Fibroblast of gingiva (primary cell): Measurements from ENCODE around the gene ARCN1.
"Not testable (repeated sequence)": the region's sequence is repeated elsewhere in the genome, so short reads cannot be mapped to it uniquely, and the experiment has no call there.

ENCODE experiments used
- DNase-seq: peaks from one replicate; pipeline ENCODE4 v3.0.0-alpha.2; 2011; ENCODE audit warnings: low read depth

ARCN1 gene

GRCh38 chr11:118606157-118606843, 34.1 kb downstream of the ARCN1 start:
- no peak for DNase-seq

GRCh38 chr11:118606844-118607228, 34.6 kb downstream of the ARCN1 start:
- DNase-seq: no peak

- DNase-seq: peak; percentile 71
Observed at GRCh38 chr11:118607401-118608359, 35.5 kb downstream of the ARCN1 start, which contains the start of gene PHLDB1. Gene PHLDB1, plus strand, starts transcription at chr11:118607615. Its CDS starts 6,222 bp downstream, at chr11:118613837.

- DNase-seq: peak; percentile 88
Observed at GRCh38 chr11:118608360-118609227, 36.4 kb downstream of the ARCN1 start.

- DNase-seq: no peak
Observed at GRCh38 chr11:118609380-118610224, 37.4 kb downstream of the ARCN1 start.

- DNase-seq: no peak
Observed at GRCh38 chr11:118610225-118610772, 38.1 kb downstream of the ARCN1 start.

GRCh38 chr11:118610773-118611432, 38.7 kb downstream of the ARCN1 start:
- peak; percentile 58 for DNase-seq

- not testable (repeated sequence) for DNase-seq
Observed at GRCh38 chr11:118611433-118611795, 39.2 kb downstream of the ARCN1 start.

GRCh38 chr11:118612378-118612777, 40.2 kb downstream of the ARCN1 start:
- no peak for DNase-seq

- no peak for DNase-seq
Observed at GRCh38 chr11:118614511-118614910, 42.3 kb downstream of the ARCN1 start.

GRCh38 chr11:118615282-118615975, 43.2 kb downstream of the ARCN1 start:
- DNase-seq: no peak

- DNase-seq: no peak
Observed at GRCh38 chr11:118615976-118616371, 43.8 kb downstream of the ARCN1 start.

- DNase-seq: peak; percentile 84
Observed at GRCh38 chr11:118618115-118618990, 46.1 kb downstream of the ARCN1 start.

- DNase-seq: peak; percentile 81
Observed at GRCh38 chr11:118618991-118619375, 46.8 kb downstream of the ARCN1 start.

GRCh38 chr11:118619444-118620197, 47.4 kb downstream of the ARCN1 start:
- DNase-seq: peak; percentile 90

- no peak for DNase-seq
Observed at GRCh38 chr11:118620529-118621070, 48.4 kb downstream of the ARCN1 start.

- peak; percentile 80 for DNase-seq
Observed at GRCh38 chr11:118621071-118621783, 49.0 kb downstream of the ARCN1 start.
